ENCODE results near the gene GREM2.

The GREM2 gene

DNA sequence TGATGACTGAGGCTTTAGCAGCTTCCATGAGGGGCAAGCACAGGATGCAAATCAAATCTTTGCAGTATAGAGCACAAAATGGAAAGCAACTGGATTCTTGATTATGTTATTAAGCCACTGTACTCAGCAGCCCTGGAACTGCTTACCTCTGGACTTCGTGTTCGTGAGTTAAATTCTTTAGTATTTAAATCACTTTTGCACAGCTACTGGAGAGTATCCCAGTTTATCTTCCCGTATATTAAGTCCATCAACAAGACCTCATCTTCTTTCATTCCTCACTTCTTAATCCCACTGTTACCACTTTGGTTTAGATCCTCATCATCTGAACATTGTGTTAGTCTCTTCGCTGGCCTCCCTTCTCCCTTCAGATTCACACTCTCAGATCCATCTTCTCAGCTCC lies 108.9 kb downstream of the GREM2 start:
- DNase-seq (ENCODE audit: low read depth in 2 of 3, low spot score in 1 of 3), result no peak

DNA sequence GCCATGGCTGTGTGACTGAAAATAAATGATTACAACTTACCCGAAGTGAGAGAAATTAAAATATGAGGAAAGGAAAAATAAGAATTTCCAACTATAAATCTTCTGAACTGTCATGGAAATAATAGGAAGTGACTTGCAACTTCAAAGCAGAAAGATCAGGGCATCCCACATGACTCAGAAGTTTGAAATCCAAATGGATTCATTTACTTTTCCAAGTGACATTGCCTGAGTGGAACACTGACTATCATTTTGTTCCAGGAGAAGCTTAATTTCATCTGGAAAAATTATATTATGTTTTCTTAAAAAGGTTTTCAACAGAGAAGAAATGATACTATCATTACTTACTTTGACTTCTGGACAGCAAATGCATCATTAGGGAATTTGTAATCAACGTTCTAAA lies 110.8 kb downstream of the GREM2 start:
- no peak for DNase-seq (ENCODE audit: low read depth in 2 of 3, low spot score in 1 of 3)

DNA sequence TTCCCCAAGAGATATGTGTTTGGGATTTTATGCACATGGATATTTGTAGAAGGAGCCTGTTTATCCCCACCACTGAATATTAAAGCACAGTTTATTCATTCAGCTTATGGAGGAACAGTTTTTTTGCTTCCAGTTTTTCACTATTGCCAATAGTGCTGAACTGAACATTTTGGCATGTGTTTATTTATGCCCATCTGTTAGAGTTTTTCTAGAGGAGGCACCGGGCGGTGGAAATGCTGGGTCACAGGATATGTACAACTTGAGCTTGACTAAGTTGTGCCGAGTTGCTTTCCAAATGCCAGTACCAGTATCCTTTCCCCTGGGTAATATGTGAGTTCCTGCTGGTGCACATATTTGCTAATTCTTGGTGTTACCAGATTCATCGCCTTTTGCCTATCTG lies 111.3 kb downstream of the GREM2 start:
- DNase-seq (ENCODE audit: low read depth in 2 of 3, low spot score in 1 of 3), result no peak

DNA sequence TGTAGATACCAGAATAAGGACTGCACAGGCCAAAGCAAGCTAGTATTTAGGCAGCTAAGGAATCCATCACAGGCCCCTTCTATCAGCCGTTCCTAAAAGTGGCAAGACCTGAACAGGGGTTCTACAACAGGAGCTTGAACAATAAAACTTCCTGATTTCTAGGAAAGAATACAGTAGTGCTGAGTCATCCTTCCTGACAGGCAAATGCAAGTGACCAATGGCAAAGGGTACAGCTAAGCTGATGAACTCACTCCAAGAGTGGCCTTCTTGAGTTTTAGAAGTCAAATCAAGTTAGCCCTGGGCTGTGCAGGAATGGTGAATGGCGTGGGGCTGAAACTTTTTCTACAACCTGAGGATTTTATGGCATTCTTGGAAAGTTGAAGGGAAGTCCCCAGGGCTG lies 112.9 kb downstream of the GREM2 start:
- no peak for DNase-seq (ENCODE audit: low read depth in 2 of 3, low spot score in 1 of 3)

GRCh38 chr1:240498335-240498734 lies 113.6 kb downstream of the GREM2 start:
- no peak for DNase-seq (ENCODE audit: low read depth in 2 of 3, low spot score in 1 of 3)

GRCh38 chr1:240497908-240498307 lies 114.0 kb downstream of the GREM2 start:
- no peak for DNase-seq (ENCODE audit: low read depth in 2 of 3, low spot score in 1 of 3)

DNA sequence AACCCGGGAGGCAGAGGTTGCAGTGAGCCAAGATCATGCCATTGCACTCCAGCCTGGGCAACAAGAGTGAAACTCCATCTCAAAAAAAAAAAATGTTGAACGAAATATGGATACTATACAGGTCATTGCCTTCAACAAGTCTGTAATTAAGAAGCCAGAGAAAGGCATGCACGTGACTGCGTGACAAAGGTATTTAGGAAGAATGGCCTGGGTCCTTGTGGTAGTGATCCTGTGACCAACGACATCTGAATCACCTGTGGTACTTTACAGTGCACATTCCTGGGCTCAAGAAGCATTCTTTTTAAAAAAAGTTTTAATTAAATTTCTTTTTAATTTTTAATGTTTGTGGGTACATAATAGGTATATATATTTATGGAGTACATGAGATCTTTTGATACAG lies 115.0 kb downstream of the GREM2 start:
- DNase-seq (ENCODE audit: low read depth in 2 of 3, low spot score in 1 of 3), result no peak

DNA sequence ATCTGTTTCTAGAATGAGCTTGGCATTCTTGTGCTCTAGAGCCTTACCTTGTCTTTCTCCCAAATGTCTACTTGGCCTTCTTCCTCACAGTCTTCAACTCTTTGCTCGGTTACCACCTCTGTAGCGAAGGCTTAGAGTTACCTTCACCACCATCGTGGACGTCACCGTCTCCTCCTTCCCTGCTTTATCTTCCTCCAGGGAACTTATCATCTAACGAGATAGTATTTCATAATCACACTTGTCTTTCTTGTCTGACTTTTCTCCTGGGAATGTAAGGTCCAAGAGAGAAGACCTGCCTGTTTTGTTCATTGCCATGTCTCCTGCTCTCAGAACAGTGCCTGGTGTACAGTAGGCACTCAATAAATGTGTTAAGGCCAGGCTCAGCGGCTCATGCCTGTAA lies 115.6 kb downstream of the GREM2 start:
- no peak for DNase-seq (ENCODE audit: low read depth in 2 of 3, low spot score in 1 of 3)

GRCh38 chr1:240495601-240496000 lies 116.4 kb downstream of the GREM2 start:
- DNase-seq (ENCODE audit: low read depth in 2 of 3, low spot score in 1 of 3), result no peak

DNA sequence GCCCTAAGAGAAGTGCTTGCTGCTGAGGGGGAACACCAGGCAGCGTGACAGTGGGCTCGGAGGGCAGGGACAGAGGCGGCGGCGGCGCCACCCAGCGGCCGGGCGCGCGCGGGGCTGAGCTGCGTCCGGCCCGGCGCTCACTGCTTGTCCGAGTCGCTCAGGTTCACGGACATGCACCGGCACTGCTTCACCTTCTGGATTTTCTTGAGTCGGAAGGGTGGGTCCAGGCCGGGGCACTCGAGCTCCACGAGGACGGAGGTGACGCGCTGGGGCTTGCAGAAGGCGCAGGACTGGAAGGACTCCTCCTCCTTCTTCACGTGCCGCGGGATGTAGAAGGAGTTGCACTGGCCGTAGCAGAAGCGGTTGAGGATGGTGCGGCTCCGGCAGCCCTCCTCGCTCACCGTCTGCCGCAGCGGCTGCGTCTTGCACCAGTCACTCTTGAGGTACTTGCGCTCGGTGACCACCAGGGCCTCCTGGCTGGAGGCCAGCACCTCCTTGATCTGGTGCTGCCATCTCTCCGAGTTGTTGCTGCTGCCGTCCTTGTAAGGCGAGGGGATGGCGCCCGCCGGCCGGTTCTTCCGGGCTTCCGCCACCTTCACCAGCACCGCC lies 119.0 kb downstream of the GREM2 start:
- DNase-seq (ENCODE audit: low read depth in 2 of 3, low spot score in 1 of 3), result no peak

DNA sequence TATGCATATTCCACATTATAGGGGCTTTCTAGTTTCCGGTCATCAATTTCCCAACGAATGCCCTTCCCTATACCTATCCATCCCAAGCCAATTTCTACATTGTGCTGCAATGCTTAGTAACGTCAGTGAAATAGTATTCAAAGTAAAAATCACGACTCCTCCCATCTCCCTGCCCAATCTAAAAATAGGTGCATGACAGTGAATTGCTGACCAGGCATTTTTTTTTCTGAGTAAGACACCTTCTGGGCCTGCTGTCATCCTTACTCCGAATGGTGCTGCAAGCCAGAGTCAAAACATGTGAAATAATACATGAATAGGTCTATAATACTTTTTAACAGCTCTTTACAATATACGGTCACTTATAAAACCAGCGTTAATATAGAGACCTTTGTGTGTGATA lies 120.2 kb downstream of the GREM2 start:
- DNase-seq (ENCODE audit: low read depth in 2 of 3, low spot score in 1 of 3), result no peak

DNA sequence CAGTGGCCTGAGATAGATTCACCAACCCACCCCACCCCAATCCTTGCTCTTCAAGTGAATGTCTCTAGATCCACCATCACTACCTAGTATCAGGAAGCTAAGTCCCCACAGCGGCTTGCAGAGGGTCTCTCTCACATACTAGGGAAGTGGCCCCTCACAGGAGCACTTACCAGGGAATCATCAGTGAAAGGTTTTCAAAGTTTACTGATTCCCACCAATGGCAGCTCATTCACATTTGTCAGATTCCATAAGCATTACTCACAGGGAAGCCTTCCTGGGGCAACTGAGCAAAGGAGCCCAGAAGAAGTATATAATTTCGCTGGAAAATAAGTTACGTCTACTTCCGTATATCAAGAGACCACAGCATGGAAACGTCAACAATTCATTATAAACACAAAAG lies 120.8 kb downstream of the GREM2 start:
- DNase-seq (ENCODE audit: low read depth in 2 of 3, low spot score in 1 of 3), result no peak

- no peak for DNase-seq (ENCODE audit: low read depth in 2 of 3, low spot score in 1 of 3)
These were observed 124.5 kb downstream of the GREM2 start for GRCh38 chr1:240487493-240487892.

DNA sequence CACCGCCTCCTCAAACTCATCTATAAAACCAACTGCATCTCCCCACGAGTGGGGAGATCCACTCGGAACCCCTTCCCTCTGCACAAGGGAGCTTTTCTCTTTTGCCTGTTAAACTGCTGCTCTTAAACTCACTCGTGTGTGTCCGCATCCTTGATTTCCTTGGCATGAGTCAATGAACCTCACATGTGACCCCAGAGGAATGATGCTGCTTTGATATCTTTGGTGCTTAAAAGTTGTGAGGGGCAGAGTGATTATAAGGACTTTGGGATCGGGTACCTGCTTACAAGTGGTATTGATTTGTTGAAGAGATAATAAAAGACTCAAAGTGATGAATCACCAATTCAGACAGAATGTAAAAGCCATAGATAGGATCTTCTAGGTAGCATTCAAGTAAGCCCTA lies 125.3 kb downstream of the GREM2 start:
- DNase-seq (ENCODE audit: low read depth in 2 of 3, low spot score in 1 of 3), result no peak

- DNase-seq (ENCODE audit: low read depth in 2 of 3, low spot score in 1 of 3), result no peak
These were observed 127.0 kb downstream of the GREM2 start for GRCh38 chr1:240484804-240485443.

DNA sequence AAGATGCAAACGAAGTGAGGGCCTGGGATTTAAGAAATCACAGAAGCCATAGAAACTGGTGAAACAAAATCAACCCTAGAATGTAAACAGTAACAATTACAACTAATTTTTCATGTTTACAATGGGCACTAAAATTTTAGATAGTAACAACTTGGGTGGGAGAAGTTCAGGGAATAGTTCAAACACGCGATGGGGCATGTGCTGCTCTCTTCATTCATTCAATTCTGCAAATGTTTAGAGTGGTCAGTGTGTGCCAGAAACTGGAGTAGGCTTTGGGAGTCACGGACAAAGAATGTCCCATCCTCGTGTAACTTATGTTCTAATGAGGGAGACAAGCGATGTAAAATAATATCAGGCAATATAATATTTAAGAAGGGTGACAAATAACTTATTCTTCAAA lies 133.4 kb downstream of the GREM2 start:
- no peak for DNase-seq (ENCODE audit: low read depth in 2 of 3, low spot score in 1 of 3)

GRCh38 chr1:240475832-240476231 lies 136.1 kb downstream of the GREM2 start:
- no peak for DNase-seq (ENCODE audit: low read depth in 2 of 3, low spot score in 1 of 3)

GRCh38 chr1:240474133-240474614 lies 137.8 kb downstream of the GREM2 start:
- DNase-seq (ENCODE audit: low read depth in 2 of 3, low spot score in 1 of 3), result no peak

DNA sequence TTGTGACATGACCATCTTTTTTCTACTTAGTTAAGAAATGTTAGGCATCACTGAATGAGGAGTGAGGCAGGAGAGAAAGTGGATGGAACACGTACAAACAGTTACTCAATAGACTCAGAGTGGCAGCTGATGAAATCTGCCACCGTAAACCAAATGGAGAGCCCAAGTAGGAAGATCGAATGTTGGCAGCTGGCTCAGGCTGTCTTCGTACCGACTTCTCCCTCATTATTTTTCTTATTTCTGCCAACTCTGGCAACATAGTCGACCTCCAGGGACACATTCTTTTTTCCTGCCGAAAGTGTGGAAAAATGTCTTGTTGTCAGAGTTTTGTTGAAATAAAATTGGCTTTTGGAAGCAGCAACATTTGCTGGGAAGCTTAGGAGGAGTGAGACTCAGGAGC lies 143.3 kb downstream of the GREM2 start:
- DNase-seq (ENCODE audit: low read depth in 2 of 3, low spot score in 1 of 3), result no peak

GRCh38 chr1:240467895-240468294 lies 144.1 kb downstream of the GREM2 start:
- DNase-seq (ENCODE audit: low read depth in 2 of 3, low spot score in 1 of 3), result no peak

- no peak for DNase-seq (ENCODE audit: low read depth in 2 of 3, low spot score in 1 of 3)
These were observed 145.4 kb downstream of the GREM2 start for GRCh38 chr1:240466509-240466908.

DNA sequence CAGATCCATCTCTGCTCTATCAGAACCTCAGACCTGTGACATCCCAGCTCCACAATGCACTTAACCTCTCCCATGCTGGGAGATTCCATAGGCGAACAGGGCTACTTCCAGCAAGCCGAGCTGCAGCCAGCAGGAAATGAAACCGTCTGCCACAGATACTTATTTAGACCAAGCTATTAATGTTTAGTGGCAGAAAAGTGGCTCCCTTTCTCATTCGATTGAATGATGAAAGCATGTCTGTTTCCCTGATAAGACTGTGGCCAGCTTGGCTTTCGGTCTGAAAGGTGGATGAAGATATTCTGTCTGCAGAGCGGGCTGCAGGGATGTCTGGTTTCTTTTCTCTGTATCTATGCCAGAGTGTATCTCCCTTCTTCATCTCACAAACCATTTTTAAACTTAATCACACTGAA lies 146.4 kb downstream of the GREM2 start:
- no peak for DNase-seq (ENCODE audit: low read depth in 2 of 3, low spot score in 1 of 3)

DNA sequence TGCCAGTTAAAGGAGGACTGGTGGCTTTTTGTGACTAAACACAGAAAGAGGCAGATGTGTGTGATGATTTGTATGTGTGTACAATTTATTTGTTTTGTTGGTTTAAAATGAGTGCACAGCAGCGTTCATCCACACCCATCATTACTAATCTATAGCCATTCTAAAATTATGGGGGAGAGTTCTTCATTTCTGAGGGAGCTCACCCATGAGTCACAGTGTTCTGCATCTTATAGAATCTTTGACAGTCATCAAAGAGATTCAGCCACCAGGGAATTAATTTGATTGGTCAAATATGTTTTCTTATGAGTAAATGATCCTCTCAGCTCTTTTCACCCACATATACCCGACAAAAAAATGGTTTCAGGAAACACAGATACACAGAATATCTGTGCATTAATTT lies 147.9 kb downstream of the GREM2 start:
- no peak for DNase-seq (ENCODE audit: low read depth in 2 of 3, low spot score in 1 of 3)
